ENCODE results near the gene DLG2. TPM values are rescaled to one million over a fixed set of nuclear protein-coding genes. Genes with fewer than 3 reads are reported as not detected.

DLG2 gene
- total and polyA plus RNA-seq, 4 donors: 0.30 to 5.5 (median 0.68) TPM

DNA sequence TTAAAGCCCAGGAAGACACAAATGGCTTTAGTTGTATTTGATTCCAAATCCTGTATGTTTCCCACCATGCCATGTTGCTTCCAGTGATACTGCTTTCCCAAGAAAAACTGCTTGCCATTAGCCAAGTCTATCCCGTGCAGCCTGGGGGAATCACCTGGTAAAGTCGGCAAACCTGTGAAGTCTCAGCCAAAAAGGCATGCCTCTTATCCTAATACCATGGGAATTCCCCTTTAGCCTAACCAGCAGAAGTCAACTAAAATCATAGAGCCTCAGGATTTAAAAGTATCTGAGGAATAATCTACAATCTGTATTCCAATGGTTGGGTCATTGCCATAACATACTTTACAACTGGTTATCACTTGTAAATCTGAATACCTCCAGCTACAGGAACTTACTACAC, 869.4 kb downstream of the DLG2 start:
- 73% methylated on average over 2 of the region's 2 CpGs for WGBS
- H3K27ac ChIP-seq (ENCODE audit: low read depth in 1 of 2, low read length in 2 of 2): no peak overlapping the region

DNA sequence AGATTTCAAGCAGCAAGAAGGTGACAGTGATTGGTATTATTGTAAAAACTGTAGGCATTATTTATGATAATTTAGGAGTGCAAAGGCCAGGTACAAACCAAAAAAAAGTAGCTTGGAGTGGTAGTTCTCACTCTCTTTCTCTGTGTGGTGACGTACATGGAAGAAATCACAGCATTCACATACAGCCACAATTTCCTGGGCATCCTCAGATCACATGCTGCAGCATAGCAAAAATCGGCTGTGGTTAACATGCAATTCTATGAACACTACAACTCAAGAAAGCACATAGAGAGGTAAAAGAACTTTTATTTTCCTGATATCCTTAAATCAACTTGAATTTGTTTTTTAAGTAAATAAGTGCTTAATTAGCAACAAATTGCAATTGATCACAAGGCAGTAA, 875.8 kb downstream of the DLG2 start:
- no peaks in the 10 kb centered on the region for H3K9me3 ChIP-seq (ENCODE audit: control insufficient read depth in 4 of 4, low read length in 3 of 4)
- 72% methylated on average over 2 of the region's 2 CpGs for WGBS
- TF ChIP-seq SP1 (IDR thresholded peaks at IDR 0.05): no peak
- TF ChIP-seq GABPA (IDR thresholded peaks at IDR 0.05 in 1 of 2, conservative IDR thresholded peaks at IDR 0.05 in 1 of 2): no peak
- no peak for TF ChIP-seq JUND (IDR thresholded peaks at IDR 0.05)
- TF ChIP-seq, protein P1, sequence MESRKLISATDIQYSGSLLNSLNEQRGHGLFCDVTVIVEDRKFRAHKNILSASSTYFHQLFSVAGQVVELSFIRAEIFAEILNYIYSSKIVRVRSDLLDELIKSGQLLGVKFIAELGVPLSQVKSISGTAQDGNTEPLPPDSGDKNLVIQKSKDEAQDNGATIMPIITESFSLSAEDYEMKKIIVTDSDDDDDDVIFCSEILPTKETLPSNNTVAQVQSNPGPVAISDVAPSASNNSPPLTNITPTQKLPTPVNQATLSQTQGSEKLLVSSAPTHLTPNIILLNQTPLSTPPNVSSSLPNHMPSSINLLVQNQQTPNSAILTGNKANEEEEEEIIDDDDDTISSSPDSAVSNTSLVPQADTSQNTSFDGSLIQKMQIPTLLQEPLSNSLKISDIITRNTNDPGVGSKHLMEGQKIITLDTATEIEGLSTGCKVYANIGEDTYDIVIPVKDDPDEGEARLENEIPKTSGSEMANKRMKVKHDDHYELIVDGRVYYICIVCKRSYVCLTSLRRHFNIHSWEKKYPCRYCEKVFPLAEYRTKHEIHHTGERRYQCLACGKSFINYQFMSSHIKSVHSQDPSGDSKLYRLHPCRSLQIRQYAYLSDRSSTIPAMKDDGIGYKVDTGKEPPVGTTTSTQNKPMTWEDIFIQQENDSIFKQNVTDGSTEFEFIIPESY (IDR thresholded peaks at IDR 0.05): no peak

More for the DNA sequence above, 869.4 kb downstream of the DLG2 start:
- Histone ChIP-seq H3K9me3 (ENCODE audit: control insufficient read depth in 4 of 4, low read length in 3 of 4) (no peaks in the 10 kb centered on the region), H3K4me3 (ENCODE audit: low read depth in 1 of 3, low read length in 3 of 3) (no peak overlapping the region), H3K9ac (ENCODE audit: low read depth in 1 of 2, low read length in 2 of 2) (no peak overlapping the region), H3K27me3 (ENCODE audit: control insufficient read depth in 4 of 4, insufficient read depth in 4 of 4, low read length in 3 of 4) (no peaks in the 10 kb centered on the region), H3K4me1 (ENCODE audit: control insufficient read depth in 4 of 4, insufficient read depth in 4 of 4, low read length in 3 of 4) (no peaks in the 10 kb centered on the region), H3K36me3 (ENCODE audit: control insufficient read depth in 4 of 4, insufficient read depth in 3 of 4, low read depth in 1 of 4, low read length in 3 of 4) (no peaks in the 10 kb centered on the region)
- no peak for DNase-seq (ENCODE audit: low spot score)
- no peak for TF ChIP-seq EGR1 (IDR thresholded peaks at IDR 0.05; ENCODE audit: low read depth in 2 of 2)
- TF ChIP-seq FOXA2 (IDR thresholded peaks at IDR 0.05): no peak
- TF ChIP-seq, protein P2, sequence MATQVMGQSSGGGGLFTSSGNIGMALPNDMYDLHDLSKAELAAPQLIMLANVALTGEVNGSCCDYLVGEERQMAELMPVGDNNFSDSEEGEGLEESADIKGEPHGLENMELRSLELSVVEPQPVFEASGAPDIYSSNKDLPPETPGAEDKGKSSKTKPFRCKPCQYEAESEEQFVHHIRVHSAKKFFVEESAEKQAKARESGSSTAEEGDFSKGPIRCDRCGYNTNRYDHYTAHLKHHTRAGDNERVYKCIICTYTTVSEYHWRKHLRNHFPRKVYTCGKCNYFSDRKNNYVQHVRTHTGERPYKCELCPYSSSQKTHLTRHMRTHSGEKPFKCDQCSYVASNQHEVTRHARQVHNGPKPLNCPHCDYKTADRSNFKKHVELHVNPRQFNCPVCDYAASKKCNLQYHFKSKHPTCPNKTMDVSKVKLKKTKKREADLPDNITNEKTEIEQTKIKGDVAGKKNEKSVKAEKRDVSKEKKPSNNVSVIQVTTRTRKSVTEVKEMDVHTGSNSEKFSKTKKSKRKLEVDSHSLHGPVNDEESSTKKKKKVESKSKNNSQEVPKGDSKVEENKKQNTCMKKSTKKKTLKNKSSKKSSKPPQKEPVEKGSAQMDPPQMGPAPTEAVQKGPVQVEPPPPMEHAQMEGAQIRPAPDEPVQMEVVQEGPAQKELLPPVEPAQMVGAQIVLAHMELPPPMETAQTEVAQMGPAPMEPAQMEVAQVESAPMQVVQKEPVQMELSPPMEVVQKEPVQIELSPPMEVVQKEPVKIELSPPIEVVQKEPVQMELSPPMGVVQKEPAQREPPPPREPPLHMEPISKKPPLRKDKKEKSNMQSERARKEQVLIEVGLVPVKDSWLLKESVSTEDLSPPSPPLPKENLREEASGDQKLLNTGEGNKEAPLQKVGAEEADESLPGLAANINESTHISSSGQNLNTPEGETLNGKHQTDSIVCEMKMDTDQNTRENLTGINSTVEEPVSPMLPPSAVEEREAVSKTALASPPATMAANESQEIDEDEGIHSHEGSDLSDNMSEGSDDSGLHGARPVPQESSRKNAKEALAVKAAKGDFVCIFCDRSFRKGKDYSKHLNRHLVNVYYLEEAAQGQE (IDR thresholded peaks at IDR 0.05): no peak
- TF ChIP-seq, protein P3, sequence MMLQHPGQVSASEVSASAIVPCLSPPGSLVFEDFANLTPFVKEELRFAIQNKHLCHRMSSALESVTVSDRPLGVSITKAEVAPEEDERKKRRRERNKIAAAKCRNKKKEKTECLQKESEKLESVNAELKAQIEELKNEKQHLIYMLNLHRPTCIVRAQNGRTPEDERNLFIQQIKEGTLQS (IDR thresholded peaks at IDR 0.05): no peak
- no peak for TF ChIP-seq GABPA (IDR thresholded peaks at IDR 0.05 in 1 of 2, conservative IDR thresholded peaks at IDR 0.05 in 1 of 2)
- no peak for TF ChIP-seq NR2F2 (IDR thresholded peaks at IDR 0.05)
- TF ChIP-seq FOXA1 (IDR thresholded peaks at IDR 0.05): no peak
- TF ChIP-seq, protein P4, sequence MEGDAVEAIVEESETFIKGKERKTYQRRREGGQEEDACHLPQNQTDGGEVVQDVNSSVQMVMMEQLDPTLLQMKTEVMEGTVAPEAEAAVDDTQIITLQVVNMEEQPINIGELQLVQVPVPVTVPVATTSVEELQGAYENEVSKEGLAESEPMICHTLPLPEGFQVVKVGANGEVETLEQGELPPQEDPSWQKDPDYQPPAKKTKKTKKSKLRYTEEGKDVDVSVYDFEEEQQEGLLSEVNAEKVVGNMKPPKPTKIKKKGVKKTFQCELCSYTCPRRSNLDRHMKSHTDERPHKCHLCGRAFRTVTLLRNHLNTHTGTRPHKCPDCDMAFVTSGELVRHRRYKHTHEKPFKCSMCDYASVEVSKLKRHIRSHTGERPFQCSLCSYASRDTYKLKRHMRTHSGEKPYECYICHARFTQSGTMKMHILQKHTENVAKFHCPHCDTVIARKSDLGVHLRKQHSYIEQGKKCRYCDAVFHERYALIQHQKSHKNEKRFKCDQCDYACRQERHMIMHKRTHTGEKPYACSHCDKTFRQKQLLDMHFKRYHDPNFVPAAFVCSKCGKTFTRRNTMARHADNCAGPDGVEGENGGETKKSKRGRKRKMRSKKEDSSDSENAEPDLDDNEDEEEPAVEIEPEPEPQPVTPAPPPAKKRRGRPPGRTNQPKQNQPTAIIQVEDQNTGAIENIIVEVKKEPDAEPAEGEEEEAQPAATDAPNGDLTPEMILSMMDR (IDR thresholded peaks at IDR 0.05; ENCODE audit: low read depth, low read length, missing input control): no peak
- TF ChIP-seq RAD21 (IDR thresholded peaks at IDR 0.05): no peak
- no peak for TF ChIP-seq YY1 (IDR thresholded peaks at IDR 0.05)
- TF ChIP-seq, protein P1 (IDR thresholded peaks at IDR 0.05): no peak

More for the DNA sequence above, 875.8 kb downstream of the DLG2 start:
- H3K4me1 ChIP-seq (ENCODE audit: control insufficient read depth in 4 of 4, insufficient read depth in 4 of 4, low read length in 3 of 4): no peaks in the 10 kb centered on the region
- no peak overlapping the region for H3K27ac ChIP-seq (ENCODE audit: low read depth in 1 of 2, low read length in 2 of 2)
- no peak for DNase-seq (ENCODE audit: low spot score)
- H3K36me3 ChIP-seq (ENCODE audit: control insufficient read depth in 4 of 4, insufficient read depth in 3 of 4, low read depth in 1 of 4, low read length in 3 of 4): no peaks in the 10 kb centered on the region
- H3K9ac ChIP-seq (ENCODE audit: low read depth in 1 of 2, low read length in 2 of 2): no peak overlapping the region
- H3K4me3 ChIP-seq (ENCODE audit: low read depth in 1 of 3, low read length in 3 of 3): no peak overlapping the region
- no peaks in the 10 kb centered on the region for H3K27me3 ChIP-seq (ENCODE audit: control insufficient read depth in 4 of 4, insufficient read depth in 4 of 4, low read length in 3 of 4)
